Heart left ventricle (tissue), 16 donors: ENCODE measurements around the gene PAK4. TPM values are rescaled to one million over a fixed set of nuclear protein-coding genes. Genes with fewer than 3 reads are reported as not detected.
"Not testable (repeated sequence)": the region's sequence is repeated elsewhere in the genome, so short reads cannot be mapped to it uniquely, and the experiment has no call there.

Experiments used
- ATAC-seq, 4 donors: fragments of 200-7000 bp; cut with Tn5 transposase; one replicate each; pipeline ENCODE4 v1.9.1; 2020 to 2022; ENCODE audit warnings: moderate library complexity in 4 of 4, mild to moderate bottlenecking in 3 of 4, moderate number of reproducible peaks in 1 of 4
- DNase-seq, 5 donors: peaks; one replicate each; pipeline ENCODE4 v3.0.0-alpha.2; 2020
- H3K27ac ChIP-seq, 12 donors: fragments of 200-600 bp; sonication (generic) in 4 of 12; one replicate each; pipeline versions ENCODE4 v1.5.0 to v1.8.0; 2016 to 2022; ENCODE audit warnings: mild to moderate bottlenecking in 2 of 12
- H3K27me3 ChIP-seq, 9 donors: fragments of 200-600 bp; sonication (generic) in 2 of 9; one replicate each; pipeline versions ENCODE4 v1.5.1 to v1.8.0; 2016 to 2022; ENCODE audit warnings: mild to moderate bottlenecking in 3 of 9
- H3K36me3 ChIP-seq, 9 donors: fragments of 200-600 bp; sonication (generic) in 2 of 9; one replicate each; pipeline versions ENCODE4 v1.5.0 to v1.8.0; 2018 to 2022; ENCODE audit warnings: mild to moderate bottlenecking in 2 of 9
- H3K4me1 ChIP-seq, 12 donors: fragments of 200-600 bp; sonication (generic) in 4 of 12; one replicate each; pipeline versions ENCODE4 v1.5.0 to v1.8.0; 2016 to 2022; ENCODE audit warnings: mild to moderate bottlenecking in 3 of 12
- H3K4me3 ChIP-seq, 12 donors: fragments of 200-600 bp; sonication (generic) in 4 of 12; one replicate each; pipeline versions ENCODE4 v1.5.0 to v1.8.0; 2017 to 2022; ENCODE audit warnings: mild to moderate bottlenecking in 9 of 12, moderate library complexity in 4 of 12
- H3K9me3 ChIP-seq, 12 donors: fragments of 200-600 bp; sonication (generic) in 4 of 12; one replicate each; pipeline versions ENCODE4 v1.5.0 to v1.8.0; 2016 to 2022; ENCODE audit warnings: mild to moderate bottlenecking in 1 of 12
- CTCF ChIP-seq, 12 donors: fragments of 200-600 bp; sonication (generic) in 4 of 12; IDR thresholded peaks; one replicate each; pipeline versions ENCODE4 v1.5.0 to v1.8.0; 2018 to 2022; ENCODE audit warnings: antibody characterized with exemption in 12 of 12, mild to moderate bottlenecking in 5 of 12
- POLR2A ChIP-seq, 2 donors: fragments of 450-650 bp; IDR thresholded peaks; one replicate each; pipeline ENCODE4 v1.6.1; 2017; ENCODE audit warnings: antibody characterized with exemption in 2 of 2, mild to moderate bottlenecking in 2 of 2, moderate library complexity in 2 of 2
- WGBS, 4 donors: extraction: QIAGEN DNeasy Blood & Tissue Kit in 2 of 4; methylation state at CpG; one replicate each; pipeline versions ENCODE4 v1.1.5 to v1.1.7; 2013 to 2018; 5-methylcytosine and 5-hydroxymethylcytosine counted together
- intact Hi-C, 10 donors: fragments of 100-400 bp; cut with DNase I; formaldehyde crosslinking; loops; one replicate each; pipeline versions ENCODE4 v1.11.1 to v1.14.2; 2022
- polyA plus RNA-seq, 2 donors: library from polyadenylated mRNA; stranded (reverse); fragments of 200-250 nt; gene quantifications; one replicate each; pipeline ENCODE4 v1.2.3, GENCODE V29; 2013
- total RNA-seq, 9 donors: library from RNA; depleted of rRNA in 2 of 9; stranded (reverse); fragments of >200 nt in 2 of 9; fragmentation: NEBNext Ultra II Directional in 3 of 9; extraction: Animal tissue kit (Norgen Biotek cat#: 25700) in 3 of 9; gene quantifications; one replicate each; pipeline versions ENCODE4 v1.1.0 to v1.2.4, GENCODE V29; 2016 to 2023
- donor health status: ischemic (EF 13 %, LVEDD 7.1; RV severe dilation, severe dysfunction).
- donor health status: healthy with polysubstance abuse.
- donor health status: DM: no; HTN: yes; CAD: no.
- donor health status: DM: no; HTN: no; CAD: no.
- donor health status: ischemic (EF 25% LVEDD 6.9; RV normal size, moderate dysfunction).
- donor health status: ischemic (EF 25% LVEDD 5.7; RV mildly dilated, moderate dysfunction).
- donor health status: healthy.
- donor health status: DM: yes; HTN: yes; CAD: no.
- donor health status: ischemic (EF 35%, LVEDD 5.7; RV mildly dilated, moderate dysfunction).
- donor health status: nonischemic (EF 11% LVEDD 7.7; RV severe dilation, severe dysfunction).
- donor health status: DM: yes; HTN: yes; CAD: no.
- donor health status: PGD.
- donor health status: ischemic (EF 29% LVEDD 5.4; RV normal size, mild dysfunction).
- donor health status: nonischemic (EF 23%, LVEDD 6.1; RV moderate dilation, normal function).

Gene PAK4
- total and polyA plus RNA-seq, 11 donors: 9.5 to 25.8 (median 16.2) TPM

DNA sequence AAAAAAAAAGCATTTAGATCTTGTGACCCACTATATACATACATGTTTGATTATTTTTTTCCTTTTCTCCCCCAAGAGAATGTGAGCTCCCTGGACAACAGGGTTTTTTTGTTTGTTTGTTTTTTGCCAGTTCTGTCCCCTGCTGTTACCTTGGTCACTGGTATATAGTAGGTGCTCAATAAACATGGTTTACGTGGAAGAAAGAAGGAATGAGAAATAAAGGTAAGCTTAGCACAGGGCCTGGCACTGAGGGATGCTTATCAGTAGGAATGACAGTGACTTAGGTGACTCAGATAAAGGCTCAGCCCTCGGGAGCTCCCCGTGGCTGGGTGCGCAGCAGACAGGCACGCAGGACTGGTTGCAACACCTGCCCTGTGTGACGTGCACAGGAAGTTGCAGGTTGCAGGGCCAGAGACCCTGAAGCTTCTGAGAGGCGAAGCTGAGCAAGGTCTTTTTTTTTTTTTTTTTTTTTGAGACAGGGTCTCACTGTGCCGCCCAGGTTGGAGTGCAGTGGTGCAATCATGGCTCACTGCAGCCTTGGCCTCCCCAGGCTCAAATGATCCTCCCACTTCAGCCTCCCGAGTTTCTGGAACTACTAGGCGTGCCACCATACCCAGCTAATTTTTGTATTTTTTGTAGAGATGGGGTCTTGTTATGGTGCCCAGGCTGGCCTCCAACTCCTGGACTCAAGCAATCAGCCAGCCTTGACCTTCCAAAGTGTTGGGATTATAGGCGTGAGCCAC is 10.3 kb upstream of the PAK4 start:
- no peak overlapping the region for H3K4me3 ChIP-seq
- H3K9me3 ChIP-seq: no peaks in the 10 kb centered on the region
- no peak for DNase-seq
- H3K4me1 ChIP-seq: no peaks in the 10 kb centered on the region
- no peaks in the 10 kb centered on the region for H3K36me3 ChIP-seq
- peaks cover 0 to 52% (median 8%) of the 10 kb centered on the region in 9 donors for H3K27me3 ChIP-seq
- H3K27ac ChIP-seq: no peak overlapping the region
- 81 to 87% (median 85%) methylated on average over 11 of the region's 11 CpGs for WGBS, 4 donors
- intact Hi-C loops: no loop called here
- TF ChIP-seq CTCF (IDR thresholded peaks at IDR 0.05) (no peak), POLR2A (IDR thresholded peaks at IDR 0.05) (no peak)
- no peak for ATAC-seq

DNA sequence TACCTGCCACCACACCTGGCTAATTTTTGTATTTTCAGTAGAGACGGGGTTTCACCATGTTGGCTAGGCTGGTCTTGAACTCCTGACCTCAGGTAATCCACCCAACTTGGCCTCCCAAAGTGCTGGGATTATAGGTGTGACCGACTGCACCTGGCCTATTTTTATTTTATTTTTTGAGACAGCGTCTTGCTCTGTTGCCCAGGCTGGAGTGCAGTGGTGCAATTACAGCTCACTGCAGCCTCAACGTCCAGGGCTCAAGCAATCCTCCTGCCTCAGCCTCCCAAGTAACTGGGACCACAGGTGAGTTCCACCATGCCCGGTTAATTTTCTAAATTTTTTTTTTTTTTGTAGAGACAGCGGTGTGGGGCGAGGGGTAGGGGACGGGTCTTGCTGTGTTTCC is 8.6 kb upstream of the PAK4 start:
- not testable (repeated sequence) for H3K4me1 ChIP-seq, DNase-seq, H3K4me3 ChIP-seq, H3K27ac ChIP-seq, H3K9me3 ChIP-seq, ATAC-seq, H3K36me3 ChIP-seq
- intact Hi-C loops: loop anchor here in 1 of 10 donors (2.0 kb wide), 1 partner anchor 212 kb away; no protein-coding TSS in a partner anchor
- WGBS, 4 donors: 80 to 92% (median 90%) methylated on average over 8 of the region's 8 CpGs
- peaks cover 0 to 55% (median 7%) of the 10 kb centered on the region in 9 donors for H3K27me3 ChIP-seq

DNA sequence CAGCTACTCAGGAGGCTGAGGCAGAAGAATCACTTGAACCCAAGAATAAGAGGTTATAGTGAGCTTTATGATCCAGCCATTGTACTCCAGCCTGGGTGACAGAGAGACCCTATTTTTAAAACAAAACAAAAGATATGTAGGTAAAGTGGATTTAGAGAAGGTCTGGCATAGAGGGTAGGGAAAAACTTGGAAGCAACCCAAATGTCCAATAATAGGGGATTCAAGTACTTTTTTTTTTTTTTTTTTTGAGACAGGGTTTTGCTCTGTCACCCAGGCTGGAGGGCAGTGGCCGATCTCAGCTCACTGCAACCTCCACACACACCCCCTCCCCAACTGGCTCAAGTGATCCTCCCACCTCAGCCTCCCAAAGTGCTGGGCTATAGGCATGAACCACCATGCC is 5.8 kb upstream of the PAK4 start:
- ATAC-seq: no peak
- 50 to 78% (median 58%) methylated on average over 1 of the region's 1 CpG for WGBS, 4 donors
- H3K27ac ChIP-seq: no peak overlapping the region
- H3K4me3 ChIP-seq: no peak overlapping the region
- H3K27me3 ChIP-seq: peaks cover 0 to 29% (median 0%) of the 10 kb centered on the region in 9 donors
- no peaks in the 10 kb centered on the region for H3K36me3 ChIP-seq
- no peak for TF ChIP-seq POLR2A (IDR thresholded peaks at IDR 0.05)
- DNase-seq: no peak
- peaks cover 0 to 15% (median 7%) of the 10 kb centered on the region in 12 donors for H3K4me1 ChIP-seq
- intact Hi-C loops: loop anchor here in 9 of 10 donors (5.0 to 10.0 kb wide), 9 partner anchors 65 to 552 kb away; partner anchors contain the start of genes EID2B (in 4 of the 9), PLEKHG2 (in 3 of the 9), EIF3K (in 1 of the 9) and MAP4K1 (in 1 of the 9)
- H3K9me3 ChIP-seq: no peaks in the 10 kb centered on the region

DNA sequence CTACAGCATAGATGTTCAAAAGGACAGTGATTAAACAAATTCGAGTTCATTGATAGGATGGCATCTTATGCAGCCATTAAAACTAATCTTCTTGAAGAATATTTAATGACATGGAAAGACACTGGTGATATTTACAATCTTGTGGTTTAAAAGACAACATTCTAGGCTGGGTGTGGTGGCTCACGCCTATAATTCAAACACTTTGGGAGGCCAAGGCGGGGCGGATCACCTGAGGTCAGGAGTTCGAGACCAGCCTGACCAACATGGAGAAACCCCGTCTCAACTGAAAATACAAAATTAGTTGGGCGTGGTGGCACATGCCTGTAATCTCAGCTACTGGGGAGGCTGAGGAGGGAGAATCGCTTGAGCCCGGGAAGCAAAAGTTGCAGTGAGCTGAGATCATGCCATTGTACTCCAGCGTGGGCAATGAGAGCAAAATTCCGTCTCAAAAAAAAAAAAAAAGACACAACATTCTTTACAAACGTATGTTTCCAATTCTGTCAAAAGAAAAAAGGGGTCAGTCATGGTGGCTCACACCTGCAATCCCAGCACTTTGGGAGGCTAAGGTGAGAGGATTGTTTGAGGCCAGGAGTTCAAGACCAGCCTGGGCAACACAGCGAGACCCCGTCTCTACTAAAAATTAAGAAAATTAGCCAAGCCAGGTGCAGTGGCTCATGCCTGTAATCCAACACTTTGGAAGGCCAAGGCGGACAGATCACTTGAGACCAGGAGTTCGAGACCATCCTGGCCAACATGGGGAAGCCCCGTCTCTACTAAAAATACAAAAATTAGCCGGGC is 2.5 kb upstream of the PAK4 start:
- 80 to 87% (median 82%) methylated on average over 18 of the region's 18 CpGs for WGBS, 4 donors
- intact Hi-C loops: loop anchor here (1.0 to 10.0 kb wide), 14 partner anchors 62 to 549 kb away; partner anchors contain the start of genes EID2B (in 4 of the 10), PLEKHG2 (in 3 of the 10), EIF3K (in 1 of the 10) and MAP4K1 (in 1 of the 10)
- DNase-seq (no peak), ATAC-seq (no peak)
- TF ChIP-seq POLR2A (IDR thresholded peaks at IDR 0.05) (no peak), CTCF (IDR thresholded peaks at IDR 0.05) (no peak)
- no peak overlapping the region for H3K27ac ChIP-seq
- H3K4me1 ChIP-seq: peaks cover 0 to 38% (median 24%) of the 10 kb centered on the region in 12 donors
- no peaks in the 10 kb centered on the region for H3K36me3 ChIP-seq
- no peaks in the 10 kb centered on the region for H3K9me3 ChIP-seq
- no peak overlapping the region for H3K4me3 ChIP-seq
- H3K27me3 ChIP-seq: peaks cover 0 to 29% (median 0%) of the 10 kb centered on the region in 9 donors
